HepG2 (cell line): ENCODE data around the gene GMPPA. TPM values are rescaled to one million over a fixed set of nuclear protein-coding genes. Genes with fewer than 3 reads are reported as not detected.

Experiments used
- ATAC-seq: fragments of 200-7000 bp; cut with Tn5 transposase; 3 replicates; pipeline ENCODE4 v1.9.1; 2020; ENCODE audit warnings: mild to moderate bottlenecking, moderate library complexity
- BruUV-seq: library from RNA; stranded (reverse); fragments of 400-500 nt; replicated peaks from 2 replicates; lab custom pipeline; 2021; lab: Mats Ljungman, UMichigan
- CTCF ChIA-PET: fragments of 300-600 bp; formaldehyde crosslinking; extraction: SDS; loops from one replicate; lab custom pipeline; 2021; ENCODE audit warnings: low total read pairs, inconsistent platforms, low intra/inter-chr PET ratio; lab: Yijun Ruan, JAX
- POLR2A ChIA-PET: fragments of 350-600 bp; sonication (Branson Sonifier 250); formaldehyde crosslinking; loops from one replicate; lab custom pipeline; 2020; ENCODE audit warnings: antibody characterized with exemption, inconsistent platforms; lab: Yijun Ruan, JAX
- DNase-seq: peaks from one replicate; pipeline ENCODE4 v3.0.0-alpha.2; 2015; ENCODE audit warnings: low spot score
- FAIRE-seq: peaks from 3 replicates; lab custom pipeline; 2011; peaks lifted over from hg19 to GRCh38; lab: Jason Lieb, UNC
- H2AFZ ChIP-seq: one replicate; pipeline ENCODE4 v1.6.1; 2011; ENCODE audit warnings: low read length, inconsistent platforms
- H3K27ac ChIP-seq: fragments of 300-600 bp; 3 replicates; pipeline ENCODE4 v1.8.0; 2011; ENCODE audit warnings: mixed run types, mild to moderate bottlenecking, mixed read lengths, low read length, inconsistent platforms; ENCODE audit not compliant: insufficient read depth; ENCODE audit errors: extremely low read length
- H3K27me3 ChIP-seq, 2 experiments: fragments of 200-600 bp in 1 of 2; 2 replicates in 1 of 2; 3 replicates in 1 of 2; pipeline versions ENCODE4 v1.6.0 to v1.8.0; 2011; ENCODE audit warnings: low read length in 2 of 2, mild to moderate bottlenecking in 2 of 2, moderate library complexity in 2 of 2, inconsistent platforms in 1 of 2; ENCODE audit not compliant: insufficient read depth in 2 of 2, control insufficient read depth in 1 of 2
- H3K36me3 ChIP-seq, 2 experiments: fragments of 200-600 bp in 1 of 2; replicated peaks in 1 of 2; 2 replicates in 1 of 2; 3 replicates in 1 of 2; pipeline versions ENCODE4 v1.5.1 to v1.8.0; 2011; ENCODE audit warnings: low read length in 2 of 2, inconsistent platforms in 1 of 2; ENCODE audit not compliant: insufficient read depth in 2 of 2, control insufficient read depth in 1 of 2
- H3K4me1 ChIP-seq: 2 replicates; pipeline ENCODE4 v1.5.1; 2012; ENCODE audit warnings: low read length, inconsistent platforms; ENCODE audit not compliant: insufficient read depth
- H3K4me2 ChIP-seq: 2 replicates; pipeline ENCODE4 v1.6.0; 2011; ENCODE audit warnings: low read depth, low read length, inconsistent platforms
- H3K4me3 ChIP-seq, 3 experiments: fragments of 200-600 bp in 1 of 3; sonication (generic), shearing (Covaris generic) in 1 of 3; replicated peaks in 1 of 3; 2 replicates each; pipeline ENCODE4 v1.5.1; 2011 to 2016; ENCODE audit warnings: low read length in 3 of 3, inconsistent platforms in 2 of 3, low read depth in 2 of 3, mild to moderate bottlenecking in 2 of 3, control low read depth in 1 of 3, mixed read lengths in 1 of 3; ENCODE audit not compliant: insufficient read depth in 1 of 3
- H3K79me2 ChIP-seq: one replicate; pipeline ENCODE4 v1.6.1; 2011; ENCODE audit warnings: low read length, inconsistent platforms; ENCODE audit not compliant: insufficient read depth
- H3K9ac ChIP-seq: 2 replicates; pipeline ENCODE4 v1.6.0; 2011; ENCODE audit warnings: mild to moderate bottlenecking, low read depth, low read length, inconsistent platforms; ENCODE audit not compliant: insufficient read depth
- H3K9me3 ChIP-seq: 2 replicates; pipeline ENCODE4 v1.5.1; 2012; ENCODE audit warnings: mild to moderate bottlenecking, low read length
- H4K20me1 ChIP-seq: 2 replicates; pipeline ENCODE4 v1.6.0; 2011; ENCODE audit warnings: inconsistent platforms, mild to moderate bottlenecking, low read length, moderate library complexity; ENCODE audit not compliant: insufficient read depth
- AKAP8 ChIP-seq: sonication (generic); formaldehyde crosslinking; IDR thresholded peaks from 2 replicates; pipeline ENCODE4 v1.5.1; 2020; ENCODE audit warnings: mild to moderate bottlenecking, missing genetic modification reagents
- CREB1 ChIP-seq, 2 experiments: fragments of 450-650 bp in 1 of 2; IDR thresholded peaks; 2 replicates each; pipeline ENCODE4 v1.6.1; 2016 to 2017; ENCODE audit warnings: control low read depth in 1 of 2, mild to moderate bottlenecking in 1 of 2, missing compliant biosample characterization in 1 of 2, missing genetic modification characterization in 1 of 2
- NR1H2 ChIP-seq: sonication (generic); formaldehyde crosslinking; IDR thresholded peaks from 2 replicates; pipeline ENCODE4 v1.8.1; 2022; ENCODE audit warnings: low read depth, missing genetic modification reagents, borderline replicate concordance
- TAF15 ChIP-seq: fragments of 200-400 bp; formaldehyde crosslinking; IDR thresholded peaks from one replicate; pipeline ENCODE4 v1.6.1; 2018; ENCODE audit warnings: mild to moderate bottlenecking, low read depth, low read length; ENCODE audit not compliant: poor library complexity, severe bottlenecking
- WGBS: methylation state at CpG from one replicate; pipeline ENCODE4 v1.1.6; 2017; ENCODE audit warnings: low lambda C conversion rate; 5-methylcytosine and 5-hydroxymethylcytosine counted together
- in situ Hi-C: cut with HindIII; loops from 2 replicates; pipeline ENCODE4 v1.10.0; 2017; ENCODE audit warnings: low pct_unique_long_range_greater_than_20kb; ENCODE audit not compliant: extremely low pct_ligation_motif_present
- intact Hi-C: fragments of 100-400 bp; cut with micrococcal nuclease; formaldehyde crosslinking; loops from one replicate; pipeline ENCODE4 v1.10.0; 2022; ENCODE audit not compliant: unreplicated experiment
- polyA plus RNA-seq, 8 experiments: library from polyadenylated mRNA; depleted of rRNA in 3 of 8; stranded (reverse) in 7 of 8; unstranded in 1 of 8; fragments of >200 nt; fragmentation: Illumina TruSeq in 4 of 8; extraction: Trizol in 4 of 8; gene quantifications; 2 replicates each; pipeline versions ENCODE4 v1.2.1 to v1.2.3, GENCODE V29; 2011 to 2016; ENCODE audit warnings: low read depth in 4 of 8, missing spikeins in 1 of 8, mixed read lengths in 1 of 8; ENCODE audit not compliant: insufficient read depth in 1 of 8
- total RNA-seq, 5 experiments: library from RNA; depleted of rRNA; stranded (reverse); fragments of >200 nt; fragmentation: Illumina TruSeq; extraction: Trizol; gene quantifications; 2 replicates each; pipeline ENCODE4 v1.2.3, GENCODE V29; 2016; ENCODE audit warnings: low read depth in 1 of 5
- TF ChIP-seq, protein P1 (sequence below): sonication (generic); formaldehyde crosslinking; IDR thresholded peaks from 2 replicates; pipeline ENCODE4 v1.5.1; 2020; ENCODE audit warnings: mild to moderate bottlenecking, missing genetic modification reagents, moderate library complexity
- TF ChIP-seq, protein P2 (sequence below): sonication (generic); formaldehyde crosslinking; IDR thresholded peaks from 2 replicates; pipeline ENCODE4 v1.5.0; 2020; ENCODE audit warnings: mild to moderate bottlenecking, missing genetic modification reagents, moderate library complexity
- TF ChIP-seq, protein P3 (sequence below): IDR thresholded peaks from 2 replicates; pipeline ENCODE4 v1.6.1; 2012; ENCODE audit warnings: inconsistent platforms
- TF ChIP-seq, protein P4 (sequence below): fragments of 450-650 bp; IDR thresholded peaks from 2 replicates; pipeline ENCODE4 v1.6.1; 2016
- TF ChIP-seq, protein P5 (sequence below): sonication (generic); formaldehyde crosslinking; IDR thresholded peaks from 2 replicates; pipeline ENCODE4 v1.9.0; 2021; ENCODE audit warnings: missing genetic modification reagents, borderline replicate concordance

Gene GMPPA
- total and polyA plus RNA-seq, 2 of the 13 experiments (the other 11 are each of a cell fraction or from before 2014, with no cell fraction given): 81.1 to 106 TPM

DNA sequence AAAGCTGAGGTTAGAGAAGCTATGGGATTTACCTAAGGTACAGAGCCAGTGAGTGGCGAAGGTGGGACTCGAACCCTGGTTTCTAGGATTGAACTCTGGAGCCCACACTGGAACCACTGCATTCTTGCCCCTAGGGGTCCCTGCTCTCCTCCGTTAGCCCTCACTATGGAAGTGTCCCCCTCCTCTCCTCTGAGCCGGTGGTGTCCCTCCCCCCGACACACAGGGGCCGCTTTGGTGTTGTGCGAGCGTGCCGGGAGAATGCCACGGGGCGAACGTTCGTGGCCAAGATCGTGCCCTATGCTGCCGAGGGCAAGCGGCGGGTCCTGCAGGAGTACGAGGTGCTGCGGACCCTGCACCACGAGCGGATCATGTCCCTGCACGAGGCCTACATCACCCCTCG is 8.5 kb upstream of the GMPPA start (continued):
- TF ChIP-seq, protein P1, sequence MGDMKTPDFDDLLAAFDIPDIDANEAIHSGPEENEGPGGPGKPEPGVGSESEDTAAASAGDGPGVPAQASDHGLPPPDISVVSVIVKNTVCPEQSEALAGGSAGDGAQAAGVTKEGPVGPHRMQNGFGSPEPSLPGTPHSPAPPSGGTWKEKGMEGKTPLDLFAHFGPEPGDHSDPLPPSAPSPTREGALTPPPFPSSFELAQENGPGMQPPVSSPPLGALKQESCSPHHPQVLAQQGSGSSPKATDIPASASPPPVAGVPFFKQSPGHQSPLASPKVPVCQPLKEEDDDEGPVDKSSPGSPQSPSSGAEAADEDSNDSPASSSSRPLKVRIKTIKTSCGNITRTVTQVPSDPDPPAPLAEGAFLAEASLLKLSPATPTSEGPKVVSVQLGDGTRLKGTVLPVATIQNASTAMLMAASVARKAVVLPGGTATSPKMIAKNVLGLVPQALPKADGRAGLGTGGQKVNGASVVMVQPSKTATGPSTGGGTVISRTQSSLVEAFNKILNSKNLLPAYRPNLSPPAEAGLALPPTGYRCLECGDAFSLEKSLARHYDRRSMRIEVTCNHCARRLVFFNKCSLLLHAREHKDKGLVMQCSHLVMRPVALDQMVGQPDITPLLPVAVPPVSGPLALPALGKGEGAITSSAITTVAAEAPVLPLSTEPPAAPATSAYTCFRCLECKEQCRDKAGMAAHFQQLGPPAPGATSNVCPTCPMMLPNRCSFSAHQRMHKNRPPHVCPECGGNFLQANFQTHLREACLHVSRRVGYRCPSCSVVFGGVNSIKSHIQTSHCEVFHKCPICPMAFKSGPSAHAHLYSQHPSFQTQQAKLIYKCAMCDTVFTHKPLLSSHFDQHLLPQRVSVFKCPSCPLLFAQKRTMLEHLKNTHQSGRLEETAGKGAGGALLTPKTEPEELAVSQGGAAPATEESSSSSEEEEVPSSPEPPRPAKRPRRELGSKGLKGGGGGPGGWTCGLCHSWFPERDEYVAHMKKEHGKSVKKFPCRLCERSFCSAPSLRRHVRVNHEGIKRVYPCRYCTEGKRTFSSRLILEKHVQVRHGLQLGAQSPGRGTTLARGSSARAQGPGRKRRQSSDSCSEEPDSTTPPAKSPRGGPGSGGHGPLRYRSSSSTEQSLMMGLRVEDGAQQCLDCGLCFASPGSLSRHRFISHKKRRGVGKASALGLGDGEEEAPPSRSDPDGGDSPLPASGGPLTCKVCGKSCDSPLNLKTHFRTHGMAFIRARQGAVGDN (CRISPR knock-in tag): peak; percentile 19; the same call in 1 of the 2 replicates
- TF ChIP-seq, protein P2, sequence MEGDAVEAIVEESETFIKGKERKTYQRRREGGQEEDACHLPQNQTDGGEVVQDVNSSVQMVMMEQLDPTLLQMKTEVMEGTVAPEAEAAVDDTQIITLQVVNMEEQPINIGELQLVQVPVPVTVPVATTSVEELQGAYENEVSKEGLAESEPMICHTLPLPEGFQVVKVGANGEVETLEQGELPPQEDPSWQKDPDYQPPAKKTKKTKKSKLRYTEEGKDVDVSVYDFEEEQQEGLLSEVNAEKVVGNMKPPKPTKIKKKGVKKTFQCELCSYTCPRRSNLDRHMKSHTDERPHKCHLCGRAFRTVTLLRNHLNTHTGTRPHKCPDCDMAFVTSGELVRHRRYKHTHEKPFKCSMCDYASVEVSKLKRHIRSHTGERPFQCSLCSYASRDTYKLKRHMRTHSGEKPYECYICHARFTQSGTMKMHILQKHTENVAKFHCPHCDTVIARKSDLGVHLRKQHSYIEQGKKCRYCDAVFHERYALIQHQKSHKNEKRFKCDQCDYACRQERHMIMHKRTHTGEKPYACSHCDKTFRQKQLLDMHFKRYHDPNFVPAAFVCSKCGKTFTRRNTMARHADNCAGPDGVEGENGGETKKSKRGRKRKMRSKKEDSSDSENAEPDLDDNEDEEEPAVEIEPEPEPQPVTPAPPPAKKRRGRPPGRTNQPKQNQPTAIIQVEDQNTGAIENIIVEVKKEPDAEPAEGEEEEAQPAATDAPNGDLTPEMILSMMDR: peak; percentile 50
- TF ChIP-seq NR1H2 (CRISPR knock-in tag): no peak

DNA sequence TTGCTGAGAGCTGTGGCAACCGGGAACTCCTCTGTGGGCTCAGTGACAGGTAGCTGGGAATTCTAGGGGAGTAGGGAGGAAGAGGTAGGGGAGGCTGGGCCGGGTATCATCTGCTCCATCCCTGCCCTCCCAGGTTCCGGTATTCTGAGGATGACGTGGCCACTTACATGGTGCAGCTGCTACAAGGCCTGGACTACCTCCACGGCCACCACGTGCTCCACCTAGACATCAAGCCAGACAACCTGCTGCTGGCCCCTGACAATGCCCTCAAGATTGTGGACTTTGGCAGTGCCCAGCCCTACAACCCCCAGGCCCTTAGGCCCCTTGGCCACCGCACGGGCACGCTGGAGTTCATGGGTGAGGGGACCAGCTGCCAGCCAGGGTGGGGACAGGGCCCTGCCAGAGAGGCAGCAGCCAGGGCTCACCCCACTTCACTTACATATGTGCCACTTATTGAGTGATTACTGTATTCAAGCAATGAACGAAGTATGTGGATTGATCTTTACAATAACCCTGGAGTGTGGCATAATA is 8.0 kb upstream of the GMPPA start:
- Histone ChIP-seq H4K20me1 (no peaks in the 10 kb centered on the region), H3K4me3 (no peak overlapping the region), H3K9me3 (no peaks in the 10 kb centered on the region), H3K36me3 (no peaks in the 10 kb centered on the region), H3K27me3 (peaks cover 39 to 99% of the 10 kb centered on the region in 2 experiments; a peak in 4 of 5 replicates), H3K9ac (no peak overlapping the region), H3K79me2 (no peaks in the 10 kb centered on the region), H3K4me1 (peaks cover 6% of the 10 kb centered on the region), H3K4me2 (no peak overlapping the region), H2AFZ (no peak overlapping the region), H3K27ac (no peak overlapping the region)
- intact Hi-C loops (no loop called here), in situ Hi-C loops (loop anchor here (5.0 kb wide), 1 partner anchor 42 kb away; no protein-coding TSS in a partner anchor)
- no peak for ATAC-seq
- FAIRE-seq: no peak
- CTCF ChIA-PET: interaction anchor here (1.8 kb wide), 1 partner anchor 39 kb away, joined by 4 read pairs; no protein-coding TSS in a partner anchor
- 3% methylated on average over 5 of the region's 10 CpGs for WGBS
- no TSS peak for BruUV-seq
- POLR2A ChIA-PET: no interaction called here
- no peak for DNase-seq
- TF ChIP-seq TAF15 (no peak), CREB1 (IDR thresholded peaks at IDR 0.05) (0 out of 2 replicates have a peak, but pooled peaks have one; percentile 8), CREB1 (CRISPR knock-in tag; IDR thresholded peaks at IDR 0.05) (no peak), AKAP8 (no peak)
- TF ChIP-seq, protein P3, sequence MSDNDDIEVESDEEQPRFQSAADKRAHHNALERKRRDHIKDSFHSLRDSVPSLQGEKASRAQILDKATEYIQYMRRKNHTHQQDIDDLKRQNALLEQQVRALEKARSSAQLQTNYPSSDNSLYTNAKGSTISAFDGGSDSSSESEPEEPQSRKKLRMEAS: 0 out of 2 replicates have a peak, but pooled peaks have one; percentile 23
- TF ChIP-seq, protein P4, sequence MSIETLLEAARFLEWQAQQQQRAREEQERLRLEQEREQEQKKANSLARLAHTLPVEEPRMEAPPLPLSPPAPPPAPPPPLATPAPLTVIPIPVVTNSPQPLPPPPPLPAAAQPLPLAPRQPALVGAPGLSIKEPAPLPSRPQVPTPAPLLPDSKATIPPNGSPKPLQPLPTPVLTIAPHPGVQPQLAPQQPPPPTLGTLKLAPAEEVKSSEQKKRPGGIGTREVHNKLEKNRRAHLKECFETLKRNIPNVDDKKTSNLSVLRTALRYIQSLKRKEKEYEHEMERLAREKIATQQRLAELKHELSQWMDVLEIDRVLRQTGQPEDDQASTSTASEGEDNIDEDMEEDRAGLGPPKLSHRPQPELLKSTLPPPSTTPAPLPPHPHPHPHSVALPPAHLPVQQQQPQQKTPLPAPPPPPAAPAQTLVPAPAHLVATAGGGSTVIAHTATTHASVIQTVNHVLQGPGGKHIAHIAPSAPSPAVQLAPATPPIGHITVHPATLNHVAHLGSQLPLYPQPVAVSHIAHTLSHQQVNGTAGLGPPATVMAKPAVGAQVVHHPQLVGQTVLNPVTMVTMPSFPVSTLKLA: 0 out of 2 replicates have a peak, but pooled peaks have one; percentile 14
- TF ChIP-seq, protein P5, sequence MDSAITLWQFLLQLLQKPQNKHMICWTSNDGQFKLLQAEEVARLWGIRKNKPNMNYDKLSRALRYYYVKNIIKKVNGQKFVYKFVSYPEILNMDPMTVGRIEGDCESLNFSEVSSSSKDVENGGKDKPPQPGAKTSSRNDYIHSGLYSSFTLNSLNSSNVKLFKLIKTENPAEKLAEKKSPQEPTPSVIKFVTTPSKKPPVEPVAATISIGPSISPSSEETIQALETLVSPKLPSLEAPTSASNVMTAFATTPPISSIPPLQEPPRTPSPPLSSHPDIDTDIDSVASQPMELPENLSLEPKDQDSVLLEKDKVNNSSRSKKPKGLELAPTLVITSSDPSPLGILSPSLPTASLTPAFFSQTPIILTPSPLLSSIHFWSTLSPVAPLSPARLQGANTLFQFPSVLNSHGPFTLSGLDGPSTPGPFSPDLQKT (CRISPR knock-in tag): no peak
